ENCODE measurements around the gene HPS1.

HPS1 gene

DNA sequence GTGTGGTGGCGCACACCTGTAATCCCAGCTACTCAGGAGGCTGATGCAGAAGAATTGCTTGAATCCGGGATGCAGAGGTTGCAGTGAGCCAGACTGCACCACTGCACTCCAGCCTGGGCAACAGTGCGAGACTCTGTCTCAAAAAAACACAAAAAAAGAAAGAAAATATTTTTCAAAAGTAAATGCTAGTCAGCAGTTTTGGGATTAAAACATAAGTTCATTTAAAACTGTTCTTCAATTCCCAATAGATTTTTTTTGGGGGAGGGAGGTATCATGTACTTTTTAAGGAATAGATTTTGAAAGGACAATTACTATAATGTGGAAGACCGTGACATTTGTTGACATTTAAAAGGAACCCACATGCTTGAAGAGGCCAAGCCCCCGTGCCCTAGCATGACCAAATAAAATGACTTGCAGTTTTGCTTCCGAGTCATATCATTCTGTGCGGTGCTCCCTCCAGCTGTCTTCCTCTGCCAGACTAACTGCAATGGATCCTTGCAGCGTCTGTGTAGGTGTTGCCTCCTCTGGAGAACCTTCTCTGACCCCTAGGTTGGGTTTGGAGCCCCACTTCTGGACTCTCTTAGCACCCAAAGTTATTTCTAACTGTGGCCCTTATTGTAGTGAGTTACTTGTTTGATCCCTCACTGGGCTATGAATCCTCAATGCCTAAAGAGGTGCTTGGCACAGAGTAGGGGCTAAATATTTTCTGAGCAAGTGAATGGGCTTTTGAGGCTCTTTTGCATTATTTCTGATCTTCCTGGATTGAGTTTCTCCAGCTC is 17.4 kb upstream of the HPS1 start:
- DNase-seq: no peak

DNA sequence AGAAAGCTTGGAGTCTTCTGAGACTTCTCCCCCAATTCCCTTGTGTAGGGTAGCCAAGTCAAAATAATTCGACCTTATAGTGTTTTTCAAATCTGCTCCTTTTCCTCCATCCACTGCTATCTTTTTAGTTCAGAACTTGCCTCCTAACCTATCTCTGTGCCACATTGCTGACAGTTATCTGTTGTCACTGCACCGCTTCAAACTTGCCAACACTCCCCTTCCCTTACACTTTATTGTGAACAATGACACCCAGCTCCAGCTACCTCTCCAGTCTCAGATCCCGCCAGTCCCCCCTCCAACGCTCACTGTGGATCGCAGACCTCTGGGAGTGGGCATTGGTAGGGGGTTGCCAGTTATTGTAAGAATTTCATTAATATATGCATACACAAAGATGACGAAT is 16.3 kb upstream of the HPS1 start:
- DNase-seq: no peak

DNA sequence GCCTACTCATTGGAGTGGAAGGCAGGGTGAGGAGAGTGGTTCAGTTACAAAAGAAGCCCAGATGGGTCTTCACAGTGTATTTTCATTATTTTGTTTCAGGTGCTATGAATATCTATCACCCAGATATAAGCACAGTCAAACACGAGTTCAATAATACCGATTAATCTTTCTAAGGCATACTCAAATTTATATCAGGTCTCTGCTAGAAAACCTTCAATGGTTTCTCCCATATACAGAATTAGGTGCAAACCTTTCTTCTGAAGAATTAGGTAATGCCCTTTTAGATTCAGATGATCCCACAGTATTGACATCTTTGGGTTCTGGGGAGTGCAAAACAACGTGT is 14.7 kb upstream of the HPS1 start:
- no peak for DNase-seq

DNA sequence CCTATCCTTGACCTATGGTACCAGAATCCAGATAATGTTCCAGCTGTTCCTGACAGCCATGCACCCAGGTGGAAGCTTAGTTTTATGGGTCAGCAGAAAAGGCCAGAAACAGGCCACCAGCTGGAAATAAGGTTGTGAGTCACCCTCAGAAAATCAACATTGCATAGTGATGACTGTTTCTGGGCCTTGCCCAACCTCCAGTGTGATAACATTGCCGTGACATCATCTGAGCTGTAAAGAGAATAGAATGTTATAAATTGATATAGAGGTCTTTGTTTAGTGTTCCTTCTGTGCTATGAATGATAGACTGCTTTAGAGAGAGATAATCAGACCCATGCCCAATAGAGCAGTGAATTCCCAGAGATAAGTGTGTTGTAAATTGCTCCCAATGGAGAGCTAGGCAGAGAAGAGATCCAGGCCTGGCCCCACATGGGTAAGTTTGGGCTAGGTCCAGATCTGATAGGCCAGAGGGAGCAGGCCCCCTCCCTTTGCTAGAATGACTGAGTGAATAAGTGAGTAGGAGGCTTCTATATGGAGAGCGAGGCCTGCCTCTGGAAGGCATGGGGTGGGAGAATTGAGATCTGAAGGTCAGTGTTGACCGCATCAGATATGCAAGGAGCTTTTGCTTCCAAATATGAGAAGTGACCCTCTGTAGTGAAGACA is 14.2 kb upstream of the HPS1 start:
- DNase-seq: no peak

DNA sequence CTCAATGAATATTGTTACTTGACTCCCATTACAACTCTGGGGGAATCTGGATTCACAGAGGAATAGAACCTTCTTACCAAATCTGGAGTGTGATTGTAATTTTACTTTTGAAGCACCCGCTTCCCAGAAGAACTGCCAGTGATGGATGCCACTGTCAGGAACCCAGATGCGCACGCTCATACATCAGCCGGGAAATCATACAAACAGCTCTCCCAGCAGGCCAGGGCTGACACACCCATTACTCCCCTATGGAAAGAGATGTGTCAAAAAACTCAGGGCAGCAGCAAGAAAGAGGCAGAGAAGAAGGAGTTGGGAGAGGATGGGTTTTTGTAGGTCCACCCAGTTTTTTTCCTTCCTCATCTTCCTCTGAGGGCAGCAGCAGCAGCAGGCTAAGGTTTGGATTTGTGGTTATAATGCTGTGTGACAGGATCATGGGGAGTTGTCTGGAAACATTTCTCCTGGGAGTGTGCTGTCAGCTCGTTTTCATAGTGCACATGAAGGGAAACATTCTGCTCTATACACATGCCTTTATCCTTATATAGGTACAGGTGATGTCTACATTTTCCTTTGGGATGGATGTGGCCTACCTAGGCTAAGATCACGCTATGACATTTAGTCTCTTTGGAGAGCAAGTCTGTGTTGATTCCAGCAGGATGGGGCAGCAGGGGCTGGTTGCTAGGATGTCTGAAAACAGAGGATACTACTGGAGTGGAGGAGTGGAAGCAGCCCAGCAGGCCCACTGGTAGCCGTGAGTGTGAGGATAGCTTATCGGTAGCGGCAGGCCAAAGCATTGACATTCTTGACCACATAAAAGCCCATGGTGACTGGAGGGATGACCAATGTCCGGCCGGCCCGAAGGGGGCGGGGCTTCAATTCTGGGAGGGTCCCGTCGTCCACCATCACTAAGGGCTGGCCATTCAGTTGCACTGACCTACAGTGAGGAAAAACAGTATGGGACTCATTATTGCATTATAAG is 12.4 kb upstream of the HPS1 start:
- DNase-seq: no peak

DNA sequence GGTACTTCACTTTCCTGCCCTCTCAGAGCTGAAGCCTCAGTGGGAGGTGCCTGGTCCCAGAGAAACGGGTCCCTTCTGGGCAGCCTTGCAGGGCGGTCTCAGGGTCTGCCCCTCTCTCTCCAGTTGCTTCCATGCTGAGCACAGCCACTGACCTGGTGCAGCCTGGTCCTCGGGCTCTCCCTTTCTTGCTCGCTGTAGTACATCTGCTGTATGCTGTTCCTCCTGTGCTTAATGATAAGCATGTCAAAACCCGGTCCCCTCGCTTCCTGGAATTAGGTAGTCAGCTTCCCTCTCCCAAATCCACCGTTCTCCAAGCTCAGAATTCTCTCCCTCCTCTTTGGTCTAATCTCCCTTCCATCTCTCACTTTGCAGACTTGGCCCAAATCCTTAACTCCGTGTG is 11.0 kb upstream of the HPS1 start:
- DNase-seq: no peak

DNA sequence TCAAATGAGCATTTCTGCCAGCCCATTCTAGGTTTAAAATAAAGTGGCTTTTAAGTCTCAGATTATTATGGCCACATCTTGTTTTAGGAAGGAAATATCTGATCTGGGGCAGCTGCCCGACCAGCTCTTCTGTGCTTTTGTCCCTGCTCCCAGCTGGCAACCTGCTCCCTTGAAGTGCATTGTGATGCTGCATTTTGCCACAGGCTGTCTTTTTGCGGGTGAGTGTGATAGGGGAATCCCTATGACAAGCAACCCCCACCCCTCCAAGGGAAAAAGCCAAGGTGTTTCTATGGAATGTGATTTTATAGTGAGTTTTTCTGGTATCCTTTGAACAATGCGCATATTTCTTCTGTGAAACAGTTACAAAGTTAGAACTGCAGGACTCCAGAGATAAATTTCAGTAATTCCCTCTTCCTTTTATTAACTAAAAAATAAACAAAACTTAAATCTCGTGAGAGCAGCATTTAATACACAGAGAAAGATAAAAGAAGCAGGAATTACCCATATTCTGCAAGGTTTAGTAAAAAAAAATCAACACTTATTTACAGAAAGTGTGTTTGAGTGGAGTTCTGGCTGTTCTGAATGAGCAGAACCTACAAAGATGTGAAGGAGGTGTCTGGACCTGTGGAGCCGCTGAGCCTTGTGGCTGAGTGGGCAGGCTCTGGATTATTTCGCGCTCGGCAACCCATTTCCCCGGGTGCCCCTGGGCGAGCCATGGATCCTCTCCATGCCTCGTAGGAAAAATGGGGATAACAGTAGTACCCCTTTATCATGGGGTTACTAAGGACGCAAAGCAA is 10.1 kb upstream of the HPS1 start:
- DNase-seq: no peak

DNA sequence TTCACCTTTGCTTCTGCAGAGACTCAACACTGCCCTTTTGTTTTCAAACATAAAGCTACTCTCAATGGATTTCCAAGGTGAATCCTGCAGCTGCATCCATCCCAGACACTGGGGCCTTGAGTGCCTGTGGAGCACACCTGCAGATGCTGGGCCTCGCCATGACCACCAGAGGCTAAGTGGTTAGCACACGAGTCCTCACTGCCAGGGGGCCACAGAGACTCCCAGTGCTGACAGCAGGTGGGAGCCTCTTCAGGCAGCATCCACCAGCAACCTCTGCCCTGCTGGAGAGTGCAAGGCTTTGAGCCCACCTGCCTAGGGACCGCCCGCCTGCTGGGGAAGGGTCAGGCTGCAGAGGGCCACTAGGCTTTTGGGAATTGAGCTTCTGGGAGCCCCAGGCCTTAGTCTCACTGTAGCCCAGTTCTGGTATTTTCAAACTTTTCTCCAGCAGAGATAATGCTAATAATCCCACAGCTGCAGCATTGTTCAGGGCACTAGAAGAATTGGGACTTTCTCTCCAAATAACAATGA is 9.4 kb upstream of the HPS1 start:
- DNase-seq: no peak

DNA sequence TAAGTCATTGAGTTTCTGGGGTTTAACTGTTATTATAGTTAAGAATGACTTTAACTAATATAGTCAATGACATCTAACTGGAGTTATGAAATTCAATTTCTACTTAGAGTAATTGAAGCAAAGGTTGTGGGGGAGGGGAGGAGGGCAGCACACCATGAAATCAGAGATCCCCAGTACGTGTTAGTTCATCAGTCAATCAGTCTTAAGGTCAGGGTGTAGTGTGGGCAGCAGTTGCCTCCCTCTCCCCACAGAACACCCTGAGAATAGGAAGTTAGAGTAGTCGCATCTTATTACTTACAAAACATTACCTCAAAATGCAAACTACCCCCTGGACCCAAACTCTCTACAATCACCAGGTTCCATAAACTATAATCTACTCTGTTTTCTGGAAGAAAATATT is 7.0 kb upstream of the HPS1 start:
- DNase-seq: no peak

DNA sequence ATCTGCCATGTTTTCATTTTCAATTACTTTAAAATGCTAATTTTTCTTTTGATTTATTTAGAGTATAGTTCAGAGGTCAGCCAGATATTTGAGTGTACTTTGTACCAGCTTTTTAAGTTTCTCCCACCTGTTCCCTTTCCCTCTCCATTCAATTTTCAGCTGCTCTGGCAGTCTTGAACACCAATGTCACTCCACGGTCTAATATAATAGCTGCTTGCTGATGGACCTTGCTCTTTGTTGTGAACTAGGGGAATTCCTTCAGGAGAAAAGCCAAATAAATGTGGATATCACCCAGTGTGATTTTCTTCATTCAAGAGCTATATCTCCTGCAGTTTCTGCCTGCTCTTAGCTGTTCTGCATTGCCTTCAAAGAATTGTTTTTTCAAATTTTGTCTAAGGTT is 3.9 kb upstream of the HPS1 start:
- DNase-seq: no peak

DNA sequence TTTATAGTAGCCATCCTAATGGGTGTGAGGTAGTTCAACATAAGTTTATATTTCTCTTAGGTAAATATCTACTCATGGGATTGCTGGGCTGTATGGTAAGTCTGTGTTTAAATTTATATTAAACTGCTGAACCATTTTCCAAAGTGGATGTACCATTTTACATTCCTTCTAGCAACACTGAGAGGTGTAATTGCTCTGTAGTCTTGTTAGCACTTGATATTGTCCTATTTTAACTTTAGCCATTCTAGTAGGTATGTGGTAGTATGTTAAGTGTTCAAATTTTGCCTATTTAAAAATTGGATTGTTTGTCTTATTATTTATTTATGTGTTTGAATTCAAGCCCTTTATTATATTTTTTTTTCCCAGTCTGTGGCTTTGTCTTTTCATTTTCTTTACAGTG is 2.6 kb upstream of the HPS1 start:
- no peak for DNase-seq

DNA sequence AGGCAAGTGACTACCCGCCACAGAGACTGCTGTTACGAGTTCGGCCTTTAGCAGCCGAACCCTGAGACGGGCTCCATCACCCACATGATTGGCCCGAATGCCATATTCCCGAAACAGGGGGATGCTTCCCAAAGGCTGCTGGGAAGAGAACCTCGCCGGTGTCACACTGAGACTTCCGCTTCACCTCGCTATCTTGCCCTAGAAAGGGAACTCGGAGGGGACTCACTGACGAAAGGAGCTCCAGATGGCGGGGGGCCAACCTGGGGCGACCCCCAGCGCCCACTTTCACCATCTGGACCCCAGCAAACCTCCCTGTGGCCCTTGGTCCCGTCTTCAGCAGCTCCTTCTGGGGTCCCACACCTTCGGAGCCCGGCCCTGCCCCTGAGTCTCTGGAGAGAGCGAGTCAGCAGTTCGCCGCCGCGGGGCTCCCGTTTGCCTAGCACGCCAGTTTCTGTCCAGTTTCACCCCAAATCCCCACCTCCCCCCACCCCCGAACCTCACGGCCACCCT is 529 bp downstream of the HPS1 start:
- DNase-seq: no peak

DNA sequence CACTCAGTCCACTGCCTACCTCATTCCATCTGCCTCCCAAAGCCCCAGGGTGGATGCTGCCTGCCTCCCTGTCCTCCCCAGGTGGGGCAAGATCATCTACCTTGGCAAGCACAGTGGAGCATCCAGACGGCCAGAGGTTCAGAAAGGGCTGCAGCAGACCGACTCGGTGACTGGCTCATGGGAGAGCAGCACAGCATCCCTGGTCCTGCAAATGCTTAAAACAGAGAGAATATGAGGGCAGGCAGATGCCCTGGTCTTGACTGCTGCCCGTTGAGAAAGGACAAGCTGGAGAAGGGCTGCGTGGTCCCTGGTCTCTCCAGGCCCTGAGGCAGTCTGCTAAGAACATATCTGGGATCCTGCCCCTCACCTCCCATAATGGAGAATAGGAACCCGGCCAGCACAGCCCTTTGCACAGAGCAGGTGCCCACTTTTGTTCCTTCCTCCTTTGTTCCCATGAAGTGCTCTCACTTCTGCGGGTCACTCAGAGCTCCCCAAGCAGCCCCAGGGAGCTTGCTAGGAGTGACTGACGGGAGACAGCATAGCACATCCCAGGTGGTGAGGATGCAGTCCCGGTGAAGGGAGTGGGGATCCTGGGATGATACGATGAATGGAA is 1.4 kb downstream of the HPS1 start:
- no peak for DNase-seq

DNA sequence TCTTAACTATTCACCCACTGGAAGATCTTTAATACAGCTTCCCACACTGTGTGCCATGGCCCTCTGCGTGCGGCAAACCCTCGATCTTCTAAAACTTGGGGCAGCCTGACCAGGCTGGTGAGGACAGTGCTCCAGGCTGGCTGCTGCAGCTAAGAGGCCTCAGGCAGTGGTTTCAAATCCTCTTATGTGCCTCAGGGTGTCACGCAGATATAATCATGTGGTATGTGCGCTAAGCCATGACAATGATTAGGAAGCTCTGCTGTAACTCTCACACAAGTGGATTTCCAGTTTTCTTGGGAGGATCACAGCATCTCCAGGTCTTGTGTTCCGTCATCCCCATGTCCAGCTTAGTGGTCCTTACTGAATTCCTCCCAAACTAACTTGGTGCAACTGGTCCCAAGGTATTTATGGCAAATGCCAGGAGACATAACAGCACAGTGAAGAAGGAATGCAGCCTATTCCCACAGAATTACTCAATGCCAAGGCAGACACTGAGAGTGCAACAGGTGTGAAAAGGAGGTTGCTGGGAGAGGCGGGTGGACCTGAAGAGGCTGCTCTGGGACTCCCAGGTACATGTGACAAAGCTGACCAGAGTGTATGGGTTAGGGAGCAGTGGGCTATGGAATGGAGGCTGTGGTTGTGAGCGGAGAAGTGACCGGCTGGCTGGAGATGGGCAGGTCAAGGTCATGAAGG is 2.3 kb downstream of the HPS1 start:
- DNase-seq: no peak

DNA sequence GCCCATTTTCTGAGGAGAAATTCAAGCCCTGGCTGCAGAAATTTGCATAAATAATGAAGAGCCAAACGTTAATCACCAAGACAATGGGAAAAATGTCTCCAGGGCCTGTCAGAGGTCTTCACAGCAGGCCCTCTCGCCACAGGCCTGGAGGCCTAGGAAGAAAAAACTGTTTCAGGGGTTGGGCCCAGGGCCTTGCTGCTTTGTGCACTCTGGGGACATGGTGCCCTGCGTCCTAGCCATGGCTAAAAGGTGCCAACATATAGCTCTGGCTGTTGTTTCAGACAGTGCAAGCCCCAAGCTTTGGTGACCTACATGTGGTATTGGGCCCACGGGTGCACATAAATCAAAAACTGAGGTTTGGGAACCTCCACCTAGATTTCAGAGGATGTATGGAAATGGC is 8.0 kb downstream of the HPS1 start:
- DNase-seq: no peak

DNA sequence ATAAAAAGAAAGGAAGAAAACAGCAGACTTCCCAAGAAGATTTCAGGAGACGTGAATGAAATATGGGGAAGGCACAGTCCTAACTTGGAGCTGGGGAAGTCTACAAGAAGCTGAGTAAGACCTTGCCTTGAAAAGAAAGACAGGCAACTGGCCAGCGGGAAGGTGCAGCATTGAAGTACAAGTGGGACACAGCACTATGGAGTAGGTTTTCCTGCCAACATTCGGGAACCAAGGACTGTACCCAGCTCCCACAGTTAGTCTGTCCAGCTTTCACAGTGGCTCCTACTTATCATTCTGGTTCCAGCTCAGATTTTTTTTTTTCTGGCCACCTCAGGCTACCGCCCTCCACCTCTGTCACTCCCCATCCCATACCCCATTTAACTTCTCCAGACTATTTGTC is 10.0 kb downstream of the HPS1 start:
- no peak for DNase-seq

DNA sequence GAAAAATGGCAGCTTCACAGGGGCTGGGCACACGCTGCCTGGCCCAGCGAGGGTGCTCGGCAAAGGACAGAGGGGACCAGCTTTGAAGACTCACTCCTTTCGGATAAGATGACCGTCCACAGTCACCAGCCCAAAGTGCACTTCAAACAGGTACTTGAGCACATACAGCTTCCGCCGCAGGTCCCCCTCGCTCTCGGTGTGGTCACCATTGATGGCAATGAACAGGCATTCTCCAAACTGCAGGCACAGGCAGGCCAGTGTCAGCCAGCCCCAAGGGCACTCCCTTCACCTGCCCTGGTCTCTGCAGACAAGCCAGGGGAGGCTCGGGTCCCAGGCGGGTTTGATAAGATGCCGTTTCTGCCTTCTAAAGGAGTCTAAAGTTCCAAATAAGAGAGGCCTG is 11.6 kb downstream of the HPS1 start:
- no peak for DNase-seq

DNA sequence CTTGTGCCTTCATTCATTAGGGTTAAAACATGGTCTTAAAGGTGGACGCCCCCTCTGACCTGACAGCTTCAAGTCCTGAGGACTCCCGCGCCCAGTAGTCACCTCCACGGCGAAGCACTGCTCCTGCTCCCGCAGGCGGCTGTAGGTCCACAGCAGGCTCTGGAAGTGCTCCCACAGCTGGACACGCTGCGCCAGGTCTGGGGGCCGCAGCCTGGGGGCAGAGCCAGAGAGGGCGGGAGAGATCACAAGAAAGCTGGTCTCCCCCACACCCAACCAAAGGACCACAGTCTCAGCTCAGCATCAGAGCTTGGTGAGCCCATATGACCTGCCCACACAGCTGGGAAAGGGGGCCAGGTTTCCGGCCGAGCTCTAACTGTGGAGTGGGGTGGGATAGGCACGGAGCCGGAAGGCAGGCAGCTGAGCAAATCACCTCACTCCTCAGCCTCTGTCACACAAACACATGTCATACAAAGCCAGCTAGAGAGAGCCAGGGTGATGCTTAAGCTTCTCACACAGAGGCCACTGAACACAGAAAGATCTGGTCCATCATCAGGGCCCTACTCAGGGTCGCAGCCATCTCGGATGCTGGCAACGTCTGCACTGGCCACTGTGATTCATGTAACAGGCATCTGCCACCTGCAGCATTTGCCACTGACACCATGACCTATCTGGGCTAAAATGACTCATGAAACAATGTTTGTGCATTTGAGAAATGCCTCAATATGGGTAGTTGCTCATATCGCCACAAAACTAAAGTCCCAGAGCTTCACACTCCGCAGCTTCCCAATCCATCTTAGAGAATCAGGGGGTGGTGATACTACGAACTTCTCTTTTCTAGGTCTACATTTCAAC is 12.6 kb downstream of the HPS1 start:
- no peak for DNase-seq

DNA sequence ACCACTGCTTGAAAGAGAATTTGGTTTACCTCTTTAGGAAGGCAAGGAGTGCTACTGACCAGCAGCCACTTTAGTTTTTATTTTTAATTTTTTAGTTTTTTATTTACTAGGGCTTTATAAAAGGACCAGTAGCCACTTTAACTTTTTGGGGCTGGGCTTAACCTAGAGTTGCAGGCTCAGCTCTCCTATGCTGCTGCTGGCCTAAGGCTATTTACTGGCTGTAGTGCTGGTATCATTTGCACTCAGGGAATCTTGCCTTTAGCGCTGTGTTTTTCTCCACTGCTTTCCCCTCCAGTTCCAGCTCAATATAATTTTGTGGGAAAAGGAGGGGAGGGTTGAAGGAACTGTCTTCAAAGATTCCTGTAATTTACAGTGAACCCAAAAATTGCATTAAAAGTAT is 13.4 kb downstream of the HPS1 start:
- DNase-seq: no peak

DNA sequence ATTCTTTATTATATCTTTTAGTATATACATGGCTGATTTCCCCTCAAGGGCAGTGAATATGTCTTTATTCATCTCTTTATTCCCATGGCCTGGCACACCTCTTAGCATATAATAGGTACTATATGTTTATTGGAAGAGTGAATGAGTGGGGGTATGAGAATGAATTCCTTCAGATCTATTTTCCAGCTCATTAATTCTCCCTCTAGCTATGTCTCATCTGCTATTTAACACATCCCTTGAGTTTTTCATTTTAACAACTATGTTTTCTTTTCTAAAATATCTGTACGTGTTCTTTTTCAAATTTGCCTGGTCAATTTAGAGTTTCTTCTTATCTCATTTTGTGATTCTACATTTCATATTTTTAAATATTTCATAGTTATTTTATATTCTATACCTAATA is 14.4 kb downstream of the HPS1 start:
- no peak for DNase-seq

Measured in T-helper 9 cell (primary cell).